Upper lobe of left lung (tissue), 6 donors: ENCODE measurements around the gene PI4K2B. TPM values are rescaled to one million over a fixed set of nuclear protein-coding genes. Genes with fewer than 3 reads are reported as not detected.
"Not testable (repeated sequence)": the region's sequence is repeated elsewhere in the genome, so short reads cannot be mapped to it uniquely, and the experiment has no call there.

Source experiments
- ATAC-seq, 2 donors: fragments of 200-7000 bp; cut with Tn5 transposase; one replicate each; pipeline ENCODE4 v1.9.1; 2022; ENCODE audit warnings: mild to moderate bottlenecking in 2 of 2, moderate library complexity in 2 of 2; ENCODE audit not compliant: low FRiP score in 2 of 2
- DNase-seq, 2 donors: peaks; one replicate each; pipeline ENCODE4 v3.0.0-alpha.2; 2019 to 2020
- H3K27ac ChIP-seq, 4 donors: fragments of 200-600 bp; sonication (generic); one replicate each; pipeline ENCODE4 v1.5.1; 2016 to 2019
- H3K27me3 ChIP-seq, 4 donors: fragments of 200-600 bp; sonication (generic); one replicate each; pipeline ENCODE4 v1.5.1; 2017 to 2019
- H3K36me3 ChIP-seq, 4 donors: fragments of 200-600 bp; sonication (generic); one replicate each; pipeline ENCODE4 v1.5.1; 2016 to 2019
- H3K4me1 ChIP-seq, 4 donors: fragments of 200-600 bp; sonication (generic); one replicate each; pipeline ENCODE4 v1.5.1; 2018 to 2019
- H3K4me3 ChIP-seq, 4 donors: fragments of 200-600 bp; sonication (generic); one replicate each; pipeline ENCODE4 v1.5.1; 2017 to 2019; ENCODE audit warnings: mild to moderate bottlenecking in 2 of 4, moderate library complexity in 1 of 4
- H3K9me3 ChIP-seq, 4 donors: fragments of 200-600 bp; sonication (generic); one replicate each; pipeline ENCODE4 v1.5.1; 2018 to 2019
- CTCF ChIP-seq, 6 experiments: fragments of 450-650 bp in 4 of 6; fragments of 200-600 bp in 2 of 6; sonication (generic) in 2 of 6; IDR thresholded peaks; one replicate each; pipeline ENCODE4 v1.5.1; 2016 to 2019; ENCODE audit warnings: antibody characterized with exemption in 6 of 6
- EP300 ChIP-seq, 4 donors: sonication (generic); formaldehyde crosslinking; IDR thresholded peaks; one replicate each; pipeline ENCODE4 v1.5.1; 2017; ENCODE audit warnings: antibody characterized with exemption in 4 of 4, control low read depth in 2 of 4
- POLR2A ChIP-seq, 4 donors: fragments of 450-650 bp; IDR thresholded peaks; one replicate each; pipeline ENCODE4 v1.5.1; 2016 to 2017; ENCODE audit warnings: antibody characterized with exemption in 4 of 4, mild to moderate bottlenecking in 2 of 4
- POLR2AphosphoS5 ChIP-seq, 2 donors: sonication (generic); formaldehyde crosslinking; IDR thresholded peaks; one replicate each; pipeline ENCODE4 v1.5.1; 2017; ENCODE audit warnings: antibody characterized with exemption in 2 of 2
- WGBS, 2 donors: methylation state at CpG; one replicate each; pipeline ENCODE4 v1.1.5; 2017 to 2018; 5-methylcytosine and 5-hydroxymethylcytosine counted together
- total RNA-seq, 6 donors: library from RNA; depleted of rRNA in 4 of 6; stranded (reverse); fragments of >200 nt in 4 of 6; gene quantifications; one replicate each; pipeline versions ENCODE4 v1.1.0 to v1.2.1, GENCODE V29; 2016 to 2021
- donor health status: DM: no; HTN: no; CAD: no; lungs with moderate emphysema.
- donor health status: DM: no; HTN: yes; CAD: no; lungs with severe emphysema.

PI4K2B gene
- total RNA-seq, 6 donors from 2014 or later: 17.7 to 54.8 (median 23.7) TPM

DNA sequence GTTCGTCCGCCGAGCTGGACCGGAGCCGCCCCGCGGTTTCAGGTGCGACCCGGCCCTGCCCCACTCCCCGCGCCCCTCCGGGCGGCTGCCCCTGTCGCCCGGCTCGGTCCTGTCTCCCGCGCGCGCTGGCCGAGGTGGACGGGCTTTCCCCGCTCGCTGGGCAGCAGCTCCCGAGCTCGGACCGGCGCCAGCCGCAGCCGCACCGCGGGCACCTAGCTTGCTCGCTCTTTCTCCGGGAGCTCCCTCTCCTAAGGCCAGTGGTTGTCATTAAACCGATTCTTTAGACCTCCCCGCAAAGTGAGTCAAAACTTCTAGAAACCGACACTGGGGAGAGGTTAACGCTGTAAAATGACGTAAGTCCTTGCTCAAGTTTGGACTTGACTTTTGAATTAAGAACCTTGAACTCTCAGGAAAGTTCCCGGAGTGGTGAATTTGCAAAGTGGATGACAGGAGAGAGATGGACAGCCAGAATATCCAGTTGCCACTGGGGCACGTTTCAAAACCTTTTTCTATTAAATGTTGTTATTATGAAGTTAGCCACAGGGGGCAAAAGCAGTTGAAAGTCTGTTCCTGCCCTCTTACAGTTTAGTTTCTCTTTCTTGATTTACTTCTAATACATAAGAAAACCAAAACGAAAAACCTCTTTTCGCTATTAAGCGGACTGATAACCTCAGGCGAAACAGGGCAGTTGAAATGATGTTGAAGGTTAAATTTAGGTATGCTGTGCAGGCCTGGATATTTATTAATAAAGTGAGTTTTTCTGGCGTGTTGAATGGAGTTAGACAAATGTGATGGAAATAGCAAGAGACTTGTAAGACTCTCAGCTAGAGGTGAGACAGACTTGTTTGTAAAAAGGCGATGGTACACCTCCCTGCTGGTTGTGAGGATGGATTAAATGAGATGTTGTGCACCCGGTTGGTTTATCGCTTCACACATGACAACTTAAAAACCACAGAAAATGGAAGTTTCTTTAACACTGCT, 847 bp downstream of the PI4K2B start:
- DNase-seq (peak; percentile 58 to 93), ATAC-seq (peak; percentile 87 to 90)
- 3 to 4% methylated on average over 30 to 37 of the region's 49 CpGs for WGBS, 2 donors
- Histone ChIP-seq H3K4me3 (peak overlapping the region; percentile 76 to 98 (median 86)), H3K9me3 (no peaks in the 10 kb centered on the region), H3K27ac (peak overlapping the region; percentile 94 to 98 (median 95)), H3K27me3 (no peaks in the 10 kb centered on the region), H3K36me3 (no peaks in the 10 kb centered on the region), H3K4me1 (peaks cover 12 to 19% (median 18%) of the 10 kb centered on the region in 4 donors)
- TF ChIP-seq CTCF (IDR thresholded peaks at IDR 0.05) (peak in 5 of 6 experiments; percentile 52 to 69 (median 55)), EP300 (IDR thresholded peaks at IDR 0.05) (no peak)

DNA sequence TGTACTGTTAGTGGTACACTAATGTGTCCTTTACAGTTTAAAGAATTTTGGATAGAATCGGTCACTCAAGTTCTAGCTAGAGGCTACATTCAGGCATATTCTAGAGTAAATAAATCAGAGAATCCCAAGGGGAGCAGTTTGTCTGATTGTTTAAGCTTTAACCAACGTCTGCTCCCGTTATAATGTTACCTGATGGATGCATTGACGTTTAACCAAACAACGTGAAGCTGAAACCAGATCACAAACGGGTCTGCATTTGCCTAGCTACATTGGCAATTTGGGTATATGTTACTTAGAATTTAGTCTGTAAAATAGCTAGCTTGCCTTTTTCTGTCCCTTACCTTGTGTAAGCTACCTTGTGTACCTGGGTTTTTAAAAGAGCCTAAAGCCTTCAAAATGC, 1.6 kb downstream of the PI4K2B start:
- H3K4me1 ChIP-seq: peaks cover 16 to 26% (median 24%) of the 10 kb centered on the region in 4 donors
- H3K9me3 ChIP-seq: no peaks in the 10 kb centered on the region
- ATAC-seq: no peak
- no peak for TF ChIP-seq EP300 (IDR thresholded peaks at IDR 0.05)
- TF ChIP-seq POLR2A (IDR thresholded peaks at IDR 0.05): no peak
- no peak for TF ChIP-seq POLR2AphosphoS5 (IDR thresholded peaks at IDR 0.05)
- no peak for TF ChIP-seq CTCF (IDR thresholded peaks at IDR 0.05)
- peak overlapping the region; percentile 76 to 98 (median 86) for H3K4me3 ChIP-seq
- H3K36me3 ChIP-seq: no peaks in the 10 kb centered on the region
- no peak for DNase-seq
- 37 to 52% methylated on average over 6 of the region's 6 CpGs for WGBS, 2 donors
- H3K27me3 ChIP-seq: no peaks in the 10 kb centered on the region
- peak overlapping the region; percentile 94 to 98 (median 95) for H3K27ac ChIP-seq

- H3K9me3 ChIP-seq, ATAC-seq, H3K27ac ChIP-seq, H3K36me3 ChIP-seq, H3K27me3 ChIP-seq, DNase-seq: not testable (repeated sequence)
- H3K4me3 ChIP-seq: peak overlapping the region in 1 of 4 donors; percentile 92
- H3K4me1 ChIP-seq: peaks cover 17 to 32% (median 30%) of the 10 kb centered on the region in 4 donors
- 93 to 98% methylated on average over 2 of the region's 2 CpGs for WGBS, 2 donors
Measured at GRCh38 chr4:25236030-25236429, 2.2 kb downstream of the PI4K2B start.

DNA sequence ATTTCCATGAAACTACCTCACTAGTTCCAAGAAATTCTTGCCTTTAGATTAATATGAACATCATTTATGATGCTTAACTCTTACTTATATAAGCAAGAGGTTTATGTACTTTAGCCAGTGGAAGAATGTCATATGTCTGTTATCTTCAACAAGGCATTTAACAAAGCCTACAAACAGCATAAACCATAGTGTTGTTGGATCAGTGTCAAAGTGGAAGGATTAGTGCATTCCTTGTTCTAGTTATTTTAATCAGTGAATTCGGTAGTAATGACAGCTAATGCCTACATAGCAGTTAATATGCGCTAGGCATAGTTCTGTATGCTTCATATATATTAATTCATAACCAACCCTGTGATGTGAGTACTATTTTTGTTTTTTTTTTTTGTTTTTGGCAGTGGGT, 3.1 kb downstream of the PI4K2B start:
- H3K27ac ChIP-seq: no peak overlapping the region
- TF ChIP-seq POLR2AphosphoS5 (IDR thresholded peaks at IDR 0.05) (no peak), EP300 (IDR thresholded peaks at IDR 0.05) (no peak), CTCF (IDR thresholded peaks at IDR 0.05) (no peak), POLR2A (IDR thresholded peaks at IDR 0.05) (no peak)
- ATAC-seq (no peak), DNase-seq (no peak)
- 69 to 85% methylated on average over 2 of the region's 2 CpGs for WGBS, 2 donors
- peaks cover 17 to 36% (median 33%) of the 10 kb centered on the region in 4 donors for H3K4me1 ChIP-seq
- no peak overlapping the region for H3K4me3 ChIP-seq
- H3K36me3 ChIP-seq: no peaks in the 10 kb centered on the region
- H3K9me3 ChIP-seq: no peaks in the 10 kb centered on the region
- H3K27me3 ChIP-seq: no peaks in the 10 kb centered on the region

DNA sequence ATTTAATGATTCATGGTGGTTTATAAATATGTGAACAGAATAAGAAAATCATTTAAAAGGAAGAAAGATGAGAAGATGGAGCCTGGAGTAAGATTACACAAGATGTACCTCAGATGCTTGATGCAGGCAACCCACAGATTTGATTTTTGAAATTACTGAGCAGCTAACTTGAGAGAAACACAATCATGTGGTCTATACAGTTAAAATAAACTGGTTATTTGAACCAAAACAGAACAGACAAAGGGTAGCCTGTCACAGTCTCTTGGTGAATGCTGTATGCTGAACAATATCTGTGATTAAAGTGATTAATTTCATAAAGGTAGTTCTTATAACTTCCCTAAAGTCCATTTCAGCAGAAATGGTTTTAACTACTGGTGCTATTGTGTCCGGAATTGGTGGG, 4.2 kb downstream of the PI4K2B start:
- TF ChIP-seq EP300 (IDR thresholded peaks at IDR 0.05) (no peak), POLR2AphosphoS5 (IDR thresholded peaks at IDR 0.05) (no peak), POLR2A (IDR thresholded peaks at IDR 0.05) (no peak), CTCF (IDR thresholded peaks at IDR 0.05) (no peak)
- no peaks in the 10 kb centered on the region for H3K36me3 ChIP-seq
- no peak overlapping the region for H3K4me3 ChIP-seq
- DNase-seq (no peak), ATAC-seq (no peak)
- H3K27ac ChIP-seq: no peak overlapping the region
- H3K27me3 ChIP-seq: no peaks in the 10 kb centered on the region
- no peaks in the 10 kb centered on the region for H3K9me3 ChIP-seq
- 100% methylated on average over 1 of the region's 1 CpG for WGBS, 2 donors
- H3K4me1 ChIP-seq: peaks cover 17 to 40% (median 33%) of the 10 kb centered on the region in 4 donors

DNA sequence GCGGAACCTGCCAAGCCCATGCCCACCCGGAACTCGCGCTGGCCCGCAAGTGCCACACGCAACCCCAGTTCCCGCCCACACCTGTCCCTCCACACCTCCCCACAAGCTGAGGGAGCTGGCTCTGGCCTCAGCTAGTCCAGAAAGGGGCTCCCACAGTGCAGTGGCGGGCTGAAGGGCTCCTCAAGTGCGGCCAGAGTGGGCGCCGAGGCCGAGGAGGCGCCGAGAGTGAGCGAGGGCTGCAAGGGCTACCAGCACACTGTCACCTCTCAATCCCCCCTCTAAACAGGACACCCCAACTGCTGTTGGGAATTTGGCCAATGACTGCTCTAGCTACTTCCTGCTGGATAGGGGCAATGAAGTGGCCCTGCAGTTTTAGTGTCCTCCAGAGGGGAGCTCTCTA, 5.7 kb downstream of the PI4K2B start:
- WGBS, 2 donors: 99% methylated on average over 15 of the region's 15 CpGs; no CpG with 5 or more reads in 1 of the 2 donors
- H3K27me3 ChIP-seq, H3K27ac ChIP-seq, H3K4me3 ChIP-seq, H3K36me3 ChIP-seq, H3K9me3 ChIP-seq, ATAC-seq: not testable (repeated sequence)
- H3K4me1 ChIP-seq: peaks cover 17 to 40% (median 33%) of the 10 kb centered on the region in 4 donors
- peak in 1 of 2 donors; percentile 79 for DNase-seq

- 38 to 46% methylated on average over 1 of the region's 1 CpG for WGBS, 2 donors
- peaks cover 12 to 32% (median 28%) of the 10 kb centered on the region in 4 donors for H3K4me1 ChIP-seq
- H3K9me3 ChIP-seq, H3K4me3 ChIP-seq, H3K36me3 ChIP-seq, DNase-seq, ATAC-seq, H3K27me3 ChIP-seq: not testable (repeated sequence)
- H3K27ac ChIP-seq: peak overlapping the region in 1 of 4 donors; percentile 7
Measured at GRCh38 chr4:25240754-25241210, 6.9 kb downstream of the PI4K2B start.

GRCh38 chr4:25242195-25242594, 8.4 kb downstream of the PI4K2B start:
- not testable (repeated sequence) for H3K9me3 ChIP-seq, H3K27me3 ChIP-seq, H3K4me3 ChIP-seq, ATAC-seq, H3K27ac ChIP-seq, DNase-seq, H3K36me3 ChIP-seq
- WGBS, 2 donors: 54 to 65% methylated on average over 3 of the region's 3 CpGs
- H3K4me1 ChIP-seq: peaks cover 6 to 33% (median 20%) of the 10 kb centered on the region in 4 donors
